ENCODE measurements around the gene MRPL46. TPM values are rescaled to one million over a fixed set of nuclear protein-coding genes. Genes with fewer than 3 reads are reported as not detected.
"Not testable (repeated sequence)": the region's sequence is repeated elsewhere in the genome, so short reads cannot be mapped to it uniquely, and the experiment has no call there.

MRPL46 gene
- total and polyA plus RNA-seq, 2 of the 8 experiments (the other 6 are each of a cell fraction or from before 2014, with no cell fraction given): 17.2 to 24.5 TPM

DNA sequence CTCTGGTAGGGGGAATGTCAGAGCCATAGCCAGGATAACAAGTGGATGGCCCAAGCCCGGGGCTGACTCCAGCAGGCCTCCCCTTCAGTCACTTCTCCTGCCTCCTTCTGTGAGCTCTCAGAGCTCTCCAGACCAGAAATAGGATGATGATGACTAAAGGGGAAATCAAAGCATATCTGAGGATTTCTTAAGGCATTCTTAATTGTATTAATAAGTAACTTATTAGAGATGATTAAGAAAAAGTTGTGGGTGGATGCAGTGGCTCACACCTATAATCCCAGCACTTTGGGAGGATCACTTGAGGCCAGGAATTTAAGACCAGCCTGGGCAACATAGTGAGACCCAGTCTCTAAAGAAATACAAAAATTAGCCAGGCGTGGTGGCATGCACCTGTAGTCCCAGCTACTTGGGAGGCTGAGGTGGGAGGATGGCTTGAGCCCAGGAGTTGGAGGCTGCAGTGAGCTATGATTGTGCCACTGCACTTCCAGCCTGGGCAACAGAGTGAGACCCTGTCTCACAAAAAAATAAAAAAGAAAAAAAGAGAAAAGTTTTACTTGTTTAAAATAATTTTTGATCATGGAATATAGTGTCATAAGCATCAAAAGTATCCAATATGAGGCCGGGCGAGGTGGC lies 6.6 kb upstream of the MRPL46 start:
- not testable (repeated sequence) for FAIRE-seq
- POLR2A ChIA-PET (ENCODE audit: partially characterized antibody): interaction anchor here (1.4 to 2.2 kb wide), 2 partner anchors 148 to 150 kb away, joined by 3 to 6 read pairs; partner anchors contain the start of gene AEN

More for the DNA sequence above, 6.6 kb upstream of the MRPL46 start:
- not testable (repeated sequence) for H3K79me2 ChIP-seq (ENCODE audit: control insufficient read depth in 1 of 2, insufficient read depth in 2 of 2, low read length in 2 of 2); H3K4me2 ChIP-seq (ENCODE audit: insufficient read depth in 1 of 2, low read depth in 2 of 2, low read length in 2 of 2); H2AK5ac ChIP-seq (ENCODE audit: low read depth, low read length); H2BK120ac ChIP-seq (replicated peaks; ENCODE audit: low read depth, low read length); DNase-seq (ENCODE audit: low read depth in 1 of 2, low spot score in 2 of 2); H3K4me3 ChIP-seq (ENCODE audit: extremely low read depth in 1 of 4, insufficient read depth in 2 of 4, low read depth in 3 of 4, low read length in 4 of 4); H2BK12ac ChIP-seq (ENCODE audit: low read depth, low read length); H3K18ac ChIP-seq (ENCODE audit: extremely low read depth, low read length); H2BK15ac ChIP-seq (ENCODE audit: low read length); H2BK20ac ChIP-seq (ENCODE audit: low read length); H2AFZ ChIP-seq (ENCODE audit: low read length); H3K27me3 ChIP-seq (replicated peaks in 1 of 4; ENCODE audit: control insufficient read depth in 3 of 4, extremely low read depth in 1 of 4, insufficient read depth in 3 of 4, low read length in 3 of 4); H3K27ac ChIP-seq (ENCODE audit: low read depth, low read length); H3K9ac ChIP-seq (replicated peaks in 1 of 4; ENCODE audit: extremely low read depth in 1 of 4, low read depth in 3 of 4, low read length in 3 of 4); H3K23me2 ChIP-seq (ENCODE audit: low read depth, low read length); H3K23ac ChIP-seq (ENCODE audit: insufficient read length); H3K56ac ChIP-seq (replicated peaks; ENCODE audit: insufficient read length, low read depth, low read length); H4K20me1 ChIP-seq (replicated peaks in 1 of 2; ENCODE audit: control insufficient read depth in 1 of 2, insufficient read depth in 2 of 2, low read length in 2 of 2); H4K8ac ChIP-seq (ENCODE audit: extremely low read depth, insufficient read depth, low read length); H3K79me1 ChIP-seq (ENCODE audit: low read depth, low read length); H4K5ac ChIP-seq (ENCODE audit: insufficient read length, low read depth, low read length); H3K4ac ChIP-seq (replicated peaks; ENCODE audit: insufficient read length, low read depth, low read length); H3K9me3 ChIP-seq (ENCODE audit: insufficient read depth in 2 of 2, low read depth in 1 of 2, low read length in 1 of 2); H3K4me1 ChIP-seq (replicated peaks in 1 of 4; ENCODE audit: control insufficient read depth in 3 of 4, insufficient read depth in 4 of 4, low read length in 3 of 4); H3K14ac ChIP-seq (ENCODE audit: insufficient read length); H4K91ac ChIP-seq (replicated peaks; ENCODE audit: insufficient read length, low read length); H2BK5ac ChIP-seq (ENCODE audit: low read depth, low read length)
- WGBS, 2 experiments (ENCODE audit: extremely low coverage in 1 of 2, insufficient coverage in 1 of 2, insufficient read length in 1 of 2, insufficient replicate concordance in 2 of 2, low coverage in 1 of 2, low lambda C conversion rate in 2 of 2, missing lambda C conversion rate in 1 of 2): 92% methylated on average over 4 of the region's 4 CpGs; no CpG with 5 or more reads in 1 of the 2 experiments
- peaks cover 2 to 23% (median 19%) of the 10 kb centered on the region in 4 experiments; a peak in 6 of 8 replicates for H3K36me3 ChIP-seq (ENCODE audit: control insufficient read depth in 2 of 4, insufficient read depth in 4 of 4, low read length in 3 of 4)
- CTCF ChIA-PET (ENCODE audit: partially characterized antibody): interaction anchor here (0.6 to 1.4 kb wide), 7 partner anchors 10 to 132 kb away, joined by 3 to 7 read pairs (median 3); no protein-coding TSS in a partner anchor

Data from H1 (cell line).